K562 (cell line): ENCODE results near the gene ZEB2. TPM values are rescaled to one million over a fixed set of nuclear protein-coding genes. Genes with fewer than 3 reads are reported as not detected.

Experiments
- ATAC-seq: fragments of 200-7000 bp; cut with Tn5 transposase; 3 replicates; pipeline ENCODE4 v1.9.1; 2020; ENCODE audit warnings: moderate library complexity
- BruUV-seq: library from RNA; stranded (reverse); fragments of 400-500 nt; replicated peaks from 2 replicates; lab custom pipeline; 2021; lab: Mats Ljungman, UMichigan
- CTCF ChIA-PET: fragments of 300-600 bp; formaldehyde crosslinking; extraction: SDS; loops from one replicate; lab custom pipeline; 2021; ENCODE audit warnings: low intra/inter-chr PET ratio; lab: Yijun Ruan, JAX
- POLR2A ChIA-PET: fragments of 300-600, 350-650 bp; sonication (Branson Sonifier 250); formaldehyde crosslinking; extraction: SDS; loops from one replicate; lab custom pipeline; 2021; ENCODE audit warnings: antibody characterized with exemption, inconsistent platforms; lab: Yijun Ruan, JAX
- DNase-seq, 4 experiments: peaks; one replicate each; pipeline versions ENCODE4 v3.0.0 to v3.0.0-alpha.2; 2011 to 2018; ENCODE audit warnings: low spot score in 3 of 4, mixed read lengths in 3 of 4; ENCODE audit errors: extremely low read depth in 1 of 4
- FAIRE-seq: peaks from 2 replicates; lab custom pipeline; 2011; peaks lifted over from hg19 to GRCh38; lab: Jason Lieb, UNC
- H2AFZ ChIP-seq: 2 replicates; pipeline ENCODE4 v1.6.0; 2011; ENCODE audit warnings: low read depth, low read length, control low read depth, inconsistent platforms
- H3K27ac ChIP-seq: fragments of 200-600 bp; 3 replicates; pipeline ENCODE4 v1.8.0; 2011; ENCODE audit warnings: low read depth, mild to moderate bottlenecking, control low read depth, inconsistent platforms, low read length, moderate library complexity, mixed read lengths; ENCODE audit errors: extremely low read depth
- H3K27me3 ChIP-seq, 2 experiments: fragments of 300-600 bp in 1 of 2; 2 replicates in 1 of 2; 3 replicates in 1 of 2; pipeline versions ENCODE4 v1.6.0 to v1.8.0; 2011; ENCODE audit warnings: inconsistent platforms in 2 of 2, low read length in 2 of 2, mild to moderate bottlenecking in 1 of 2, mixed read lengths in 1 of 2, moderate library complexity in 1 of 2; ENCODE audit not compliant: control insufficient read depth in 2 of 2, insufficient read depth in 2 of 2
- H3K36me3 ChIP-seq: fragments of 300-600 bp; 3 replicates; pipeline ENCODE4 v1.8.0; 2011; ENCODE audit warnings: mild to moderate bottlenecking, low read length, inconsistent platforms; ENCODE audit not compliant: control insufficient read depth, insufficient read depth
- H3K4me1 ChIP-seq, 2 experiments: fragments of 200-600 bp in 1 of 2; replicated peaks in 1 of 2; 2 replicates in 1 of 2; 3 replicates in 1 of 2; pipeline versions ENCODE4 v1.5.1 to v1.8.0; 2011; ENCODE audit warnings: inconsistent platforms in 2 of 2, low read length in 2 of 2, mild to moderate bottlenecking in 1 of 2, mixed read lengths in 1 of 2, moderate library complexity in 1 of 2; ENCODE audit not compliant: control insufficient read depth in 2 of 2, insufficient read depth in 2 of 2
- H3K4me2 ChIP-seq: 2 replicates; pipeline ENCODE4 v1.6.1; 2011; ENCODE audit warnings: low read length, control low read depth, inconsistent platforms, mixed read lengths; ENCODE audit not compliant: insufficient read depth
- H3K4me3 ChIP-seq: fragments of 200-600 bp; sonication (generic), shearing (Covaris generic); 2 replicates; pipeline ENCODE4 v1.5.1; 2016; ENCODE audit warnings: control low read depth, inconsistent platforms
- H3K79me2 ChIP-seq: fragments of 200-600 bp; 3 replicates; pipeline ENCODE4 v1.8.0; 2011; ENCODE audit warnings: low read length, inconsistent platforms; ENCODE audit not compliant: control insufficient read depth, insufficient read depth
- H3K9ac ChIP-seq, 2 experiments: 2 replicates each; pipeline versions ENCODE4 v1.6.0 to v1.6.1; 2011; ENCODE audit warnings: low read depth in 2 of 2, low read length in 2 of 2, control low read depth in 1 of 2, inconsistent platforms in 1 of 2, mild to moderate bottlenecking in 1 of 2, mixed read lengths in 1 of 2; ENCODE audit not compliant: insufficient read depth in 1 of 2
- H3K9me1 ChIP-seq: one replicate; pipeline ENCODE4 v1.6.0; 2011; ENCODE audit warnings: inconsistent platforms, mild to moderate bottlenecking, low read length, moderate library complexity; ENCODE audit not compliant: control insufficient read depth, insufficient read depth
- H3K9me3 ChIP-seq: replicated peaks from 2 replicates; pipeline ENCODE4 v1.5.1; 2011; ENCODE audit warnings: low read depth, low read length, inconsistent platforms; ENCODE audit not compliant: control insufficient read depth, insufficient read depth
- H4K20me1 ChIP-seq: replicated peaks from 2 replicates; pipeline ENCODE4 v1.6.1; 2011; ENCODE audit warnings: low read length, inconsistent platforms, mixed read lengths; ENCODE audit not compliant: control insufficient read depth, insufficient read depth
- BHLHE40 ChIP-seq: IDR thresholded peaks from 2 replicates; pipeline ENCODE4 v1.6.1; 2011; ENCODE audit warnings: low read length, improper control_type of control experiment
- CBFB ChIP-seq: sonication (generic); formaldehyde crosslinking; IDR thresholded peaks from 2 replicates; pipeline ENCODE4 v1.4.0; 2020; ENCODE audit warnings: mild to moderate bottlenecking, missing genetic modification reagents
- CREB3 ChIP-seq: fragments of 450-650 bp; conservative IDR thresholded peaks from 2 replicates; pipeline ENCODE4 v1.6.1; 2016; ENCODE audit warnings: missing genetic modification characterization, low read depth, mild to moderate bottlenecking, missing compliant biosample characterization, moderate library complexity
- DACH1 ChIP-seq: fragments of 450-650 bp; IDR thresholded peaks from 2 replicates; pipeline ENCODE4 v1.6.1; 2018; ENCODE audit not compliant: partially characterized antibody
- KDM1A ChIP-seq, 2 experiments: fragments of 450-650 bp; IDR thresholded peaks; 2 replicates each; pipeline ENCODE4 v1.6.1; 2016; ENCODE audit warnings: mild to moderate bottlenecking in 2 of 2
- LARP7 ChIP-seq: fragments of 450-650 bp; IDR thresholded peaks from 2 replicates; pipeline ENCODE4 v1.6.1; 2016
- MITF ChIP-seq: IDR thresholded peaks from 2 replicates; pipeline ENCODE4 v1.6.1; 2014; ENCODE audit warnings: antibody characterized with exemption
- NCOA2 ChIP-seq, 2 experiments: fragments of 450-650 bp; IDR thresholded peaks; 2 replicates each; pipeline ENCODE4 v1.6.1; 2018; ENCODE audit warnings: mild to moderate bottlenecking in 2 of 2, moderate library complexity in 1 of 2; ENCODE audit not compliant: partially characterized antibody in 2 of 2
- TBL1XR1 ChIP-seq, 2 experiments: IDR thresholded peaks; 2 replicates each; pipeline ENCODE4 v1.6.1; 2012; ENCODE audit warnings: improper control_type of control experiment in 2 of 2, low read length in 2 of 2, mild to moderate bottlenecking in 1 of 2
- THRB ChIP-seq: fragments of 450-650 bp; formaldehyde crosslinking; conservative IDR thresholded peaks from 2 replicates; pipeline ENCODE4 v1.4.0; 2022; ENCODE audit warnings: mild to moderate bottlenecking, missing genetic modification characterization
- XRCC3 ChIP-seq: fragments of 450-650 bp; IDR thresholded peaks from 2 replicates; pipeline ENCODE4 v1.6.1; 2017; ENCODE audit warnings: mild to moderate bottlenecking, moderate library complexity
- ZNF431 ChIP-seq: sonication (generic); formaldehyde crosslinking; IDR thresholded peaks from 2 replicates; pipeline ENCODE4 v1.8.0; 2022; ENCODE audit warnings: mild to moderate bottlenecking, missing genetic modification reagents
- ZNF586 ChIP-seq: fragments of 450-650 bp; formaldehyde crosslinking; conservative IDR thresholded peaks from 2 replicates; pipeline ENCODE4 v1.4.0; 2020; ENCODE audit warnings: mild to moderate bottlenecking, moderate library complexity
- WGBS: fragments of 100-300 bp; shearing (Covaris generic); methylation state at CpG from one replicate; pipeline ENCODE4 v1.1.6; 2016; ENCODE audit warnings: low coverage, mixed read lengths; ENCODE audit not compliant: insufficient coverage; ENCODE audit errors: missing lambda C conversion rate; 5-methylcytosine and 5-hydroxymethylcytosine counted together
- in situ Hi-C: fragments of 300-500 bp; cut with MboI; formaldehyde crosslinking; loops from 4 replicates; pipeline ENCODE4 v1.15.0; 2018; ENCODE audit warnings: inconsistent platforms, mixed read lengths
- intact Hi-C: fragments of 100-400 bp; cut with micrococcal nuclease; formaldehyde crosslinking; loops from 2 replicates; pipeline ENCODE4 v1.14.2; 2022
- polyA plus RNA-seq, 8 experiments: library from polyadenylated mRNA; depleted of rRNA in 4 of 8; stranded (reverse) in 5 of 8; unstranded in 3 of 8; fragments of >200 nt; fragmentation: Nextera tagmentation in 2 of 8; fragmentation: Illumina TruSeq in 1 of 8; extraction: Ambion mirVana in 2 of 8; extraction: Trizol in 1 of 8; gene quantifications; 2 replicates each; pipeline versions ENCODE4 v1.2.1 to v1.2.3, GENCODE V29; 2011 to 2014; ENCODE audit warnings: inconsistent platforms in 1 of 8, missing spikeins in 1 of 8
- total RNA-seq, 7 experiments: library from RNA; depleted of rRNA in 6 of 7; stranded (reverse); fragments of >200 nt in 6 of 7; fragmentation: Illumina TruSeq in 2 of 7; extraction: Trizol in 2 of 7; gene quantifications; 2 replicates each; pipeline versions ENCODE4 v1.2.1 to v1.2.3, GENCODE V29; 2011 to 2021; ENCODE audit warnings: low replicate concordance in 1 of 7

The ZEB2 gene
- total and polyA plus RNA-seq, 9 of the 15 experiments (the other 6 are each of a cell fraction or from before 2014, with no cell fraction given), result 15.1 to 113 (median 72.3) TPM

GRCh38 chr2:144349674-144350073 lies 170.2 kb downstream of the ZEB2 start:
- ChIA-PET CTCF (no interaction called here), POLR2A (interaction anchor here (0.7 to 1.1 kb wide), 4 partner anchors 9 to 188 kb away, joined by 3 read pairs; no protein-coding TSS in a partner anchor)
- FAIRE-seq, result no peak
- Histone ChIP-seq H3K36me3 (no peaks in the 10 kb centered on the region), H3K79me2 (no peaks in the 10 kb centered on the region), H3K4me3 (no peak overlapping the region), H3K27me3 (no peaks in the 10 kb centered on the region), H3K9me1 (no peaks in the 10 kb centered on the region), H3K9me3 (0 out of 2 replicates have a peak, but pooled peaks cover 6% of the 10 kb centered on the region), H3K4me1 (peaks cover 3 to 26% of the 10 kb centered on the region in 2 experiments; a peak in 3 of 5 replicates), H3K27ac (peak overlapping the region; percentile 72), H4K20me1 (no peaks in the 10 kb centered on the region), H3K9ac (peak overlapping the region in 1 of 2 experiments; percentile 54; a peak in 2 of 4 replicates), H3K4me2 (peak overlapping the region; percentile 53), H2AFZ (peak overlapping the region; percentile 80)
- no TSS peak for BruUV-seq
- TF ChIP-seq LARP7 (no peak), BHLHE40 (peak; percentile 44; the same call in 1 of the 2 replicates)
- in situ Hi-C loops, result no loop called here
- ATAC-seq, result peak; percentile 18
- intact Hi-C loops, result no loop called here
- no peak for DNase-seq
- WGBS, result 41% methylated on average over 3 of the region's 3 CpGs

- H4K20me1 ChIP-seq, result no peaks in the 10 kb centered on the region
- H3K79me2 ChIP-seq, result no peaks in the 10 kb centered on the region
- intact Hi-C loops, result no loop called here
- no peaks in the 10 kb centered on the region for H3K9me1 ChIP-seq
- CTCF ChIA-PET, result no interaction called here
- no peak overlapping the region for H3K4me3 ChIP-seq
- no peaks in the 10 kb centered on the region for H3K27me3 ChIP-seq
- no peak for DNase-seq
- no peak overlapping the region; a peak in 1 of 4 replicates for H3K9ac ChIP-seq
- FAIRE-seq, result no peak
- POLR2A ChIA-PET, result interaction anchor here (0.6 to 1.1 kb wide), 4 partner anchors 10 to 224 kb away, joined by 3 read pairs; no protein-coding TSS in a partner anchor
- 0 out of 2 replicates have a peak, but pooled peaks cover 6% of the 10 kb centered on the region for H3K9me3 ChIP-seq
- in situ Hi-C loops, result no loop called here
- no peak for ATAC-seq
- no peaks in the 10 kb centered on the region for H3K36me3 ChIP-seq
- 71% methylated on average over 1 of the region's 2 CpGs for WGBS
- no peak overlapping the region; the same call in 2 of the 3 replicates for H3K27ac ChIP-seq
- BruUV-seq, result no TSS peak
- H3K4me1 ChIP-seq, result peaks cover 3 to 26% of the 10 kb centered on the region in 2 experiments; a peak in 3 of 5 replicates
- H3K4me2 ChIP-seq, result no peak overlapping the region
- peak overlapping the region; percentile 83 for H2AFZ ChIP-seq
- TF ChIP-seq DACH1 (no peak), XRCC3 (no peak), ZNF431 (CRISPR knock-in tag) (no peak), THRB (no peak), CREB3 (tag) (no peak), KDM1A (IDR thresholded peaks at IDR 0.05) (no peak), NCOA2 (IDR thresholded peaks at IDR 0.05; ENCODE audit: partially characterized antibody in 2 of 2) (no peak), TBL1XR1 (IDR thresholded peaks at IDR 0.05; ENCODE audit: low read length in 2 of 2) (no peak), MITF (no peak), CBFB (CRISPR knock-in tag) (no peak), ZNF586 (CRISPR knock-in tag) (no peak)
Observed at GRCh38 chr2:144348846-144349245, 171.1 kb downstream of the ZEB2 start.
